ENCODE measurements around the gene PARD3.

Gene PARD3

GRCh38 chr10:34648919-34649318, 166.2 kb downstream of the PARD3 start:
- no peak for TF ChIP-seq REST (IDR thresholded peaks at IDR 0.05; ENCODE audit: insufficient read depth in 1 of 2, low read depth in 2 of 2, low read length in 2 of 2)
- no peak for TF ChIP-seq TAF1 (IDR thresholded peaks at IDR 0.05; ENCODE audit: borderline replicate concordance, insufficient read depth, low read length)
- TF ChIP-seq POLR2AphosphoS5 (IDR thresholded peaks at IDR 0.05; ENCODE audit: low read depth, low read length): no peak
- no peak for TF ChIP-seq SIN3A (IDR thresholded peaks at IDR 0.05; ENCODE audit: borderline replicate concordance, insufficient read depth, low read length)
- TF ChIP-seq FOXP2 (optimal IDR thresholded peaks at IDR 0.05; ENCODE audit: borderline replicate concordance, extremely low read depth, extremely low read length, insufficient read depth): no peak

- TF ChIP-seq POLR2AphosphoS5 (IDR thresholded peaks at IDR 0.05; ENCODE audit: low read depth, low read length) (no peak), REST (IDR thresholded peaks at IDR 0.05; ENCODE audit: insufficient read depth in 1 of 2, low read depth in 2 of 2, low read length in 2 of 2) (no peak), FOXP2 (optimal IDR thresholded peaks at IDR 0.05; ENCODE audit: borderline replicate concordance, extremely low read depth, extremely low read length, insufficient read depth) (no peak), SIN3A (IDR thresholded peaks at IDR 0.05; ENCODE audit: borderline replicate concordance, insufficient read depth, low read length) (no peak), TAF1 (IDR thresholded peaks at IDR 0.05; ENCODE audit: borderline replicate concordance, insufficient read depth, low read length) (no peak)
Observed at GRCh38 chr10:34647875-34648865, 166.9 kb downstream of the PARD3 start.

- TF ChIP-seq FOXP2 (optimal IDR thresholded peaks at IDR 0.05; ENCODE audit: borderline replicate concordance, extremely low read depth, extremely low read length, insufficient read depth): no peak
- TF ChIP-seq REST (IDR thresholded peaks at IDR 0.05; ENCODE audit: insufficient read depth in 1 of 2, low read depth in 2 of 2, low read length in 2 of 2): no peak
- TF ChIP-seq TAF1 (IDR thresholded peaks at IDR 0.05; ENCODE audit: borderline replicate concordance, insufficient read depth, low read length): no peak
- no peak for TF ChIP-seq SIN3A (IDR thresholded peaks at IDR 0.05; ENCODE audit: borderline replicate concordance, insufficient read depth, low read length)
- no peak for TF ChIP-seq POLR2AphosphoS5 (IDR thresholded peaks at IDR 0.05; ENCODE audit: low read depth, low read length)
Observed at GRCh38 chr10:34647160-34647559, 167.9 kb downstream of the PARD3 start.

- TF ChIP-seq TAF1 (IDR thresholded peaks at IDR 0.05; ENCODE audit: borderline replicate concordance, insufficient read depth, low read length) (no peak), REST (IDR thresholded peaks at IDR 0.05; ENCODE audit: insufficient read depth in 1 of 2, low read depth in 2 of 2, low read length in 2 of 2) (no peak), POLR2AphosphoS5 (IDR thresholded peaks at IDR 0.05; ENCODE audit: low read depth, low read length) (no peak), FOXP2 (optimal IDR thresholded peaks at IDR 0.05; ENCODE audit: borderline replicate concordance, extremely low read depth, extremely low read length, insufficient read depth) (no peak), SIN3A (IDR thresholded peaks at IDR 0.05; ENCODE audit: borderline replicate concordance, insufficient read depth, low read length) (no peak)
Observed at GRCh38 chr10:34646331-34646730, 168.8 kb downstream of the PARD3 start.
